ENCODE results near the gene ROPN1.
"Not testable (repeated sequence)": the region's sequence is repeated elsewhere in the genome, so short reads cannot be mapped to it uniquely, and the experiment has no call there.

The ROPN1 gene

GRCh38 chr3:123991730-123992588 is at the start of gene ROPN1:
ROPN1 (minus strand) TSS chr3:123992124; CDS start chr3:123980481, 11,643 bp downstream.
- peaks cover 16% of the 10 kb centered on the region for H3K27me3 ChIP-seq (replicated peaks)
- H3K4me3 ChIP-seq (ENCODE audit: low read depth, low read length); DNase-seq; H3K27ac ChIP-seq; in situ Hi-C loops (cut with HindIII; ENCODE audit: low pct_ligation_motif_present, low sequenced_read_pairs); H3K36me3 ChIP-seq (replicated peaks): not testable (repeated sequence)

- H3K4me3 ChIP-seq (ENCODE audit: low read depth, low read length) = no peak overlapping the region
- no peaks in the 10 kb centered on the region for H3K36me3 ChIP-seq (replicated peaks)
- in situ Hi-C loops (cut with HindIII; ENCODE audit: low pct_ligation_motif_present, low sequenced_read_pairs) = no loop called here
- no peak overlapping the region for H3K27ac ChIP-seq
- no peak for TF ChIP-seq CTCF (IDR thresholded peaks at IDR 0.05; ENCODE audit: low read depth, low read length, missing control alignments)
- peaks cover 8% of the 10 kb centered on the region for H3K27me3 ChIP-seq (replicated peaks)
- no peak for DNase-seq
Observed at GRCh38 chr3:124041553-124041952, 49.6 kb upstream of the ROPN1 start.

- Histone ChIP-seq H3K27me3 (replicated peaks) (peaks cover 34% of the 10 kb centered on the region), H3K4me3 (ENCODE audit: low read depth, low read length) (no peak overlapping the region), H3K27ac (no peak overlapping the region), H3K36me3 (replicated peaks) (no peaks in the 10 kb centered on the region)
- TF ChIP-seq CTCF (IDR thresholded peaks at IDR 0.05; ENCODE audit: low read depth, low read length, missing control alignments) = no peak
- in situ Hi-C loops (cut with HindIII; ENCODE audit: low pct_ligation_motif_present, low sequenced_read_pairs) = no loop called here
- DNase-seq = no peak
Observed at GRCh38 chr3:124037326-124037725, 45.4 kb upstream of the ROPN1 start.

- H3K36me3 ChIP-seq (replicated peaks); DNase-seq; H3K27ac ChIP-seq; H3K4me3 ChIP-seq (ENCODE audit: low read depth, low read length); in situ Hi-C loops (cut with HindIII; ENCODE audit: low pct_ligation_motif_present, low sequenced_read_pairs): not testable (repeated sequence)
- peaks cover 34% of the 10 kb centered on the region for H3K27me3 ChIP-seq (replicated peaks)
Observed at GRCh38 chr3:124036214-124036613, 44.3 kb upstream of the ROPN1 start.

- no peaks in the 10 kb centered on the region for H3K36me3 ChIP-seq (replicated peaks)
- no peak for DNase-seq
- no peak overlapping the region for H3K27ac ChIP-seq
- H3K4me3 ChIP-seq (ENCODE audit: low read depth, low read length) = no peak overlapping the region
- in situ Hi-C loops (cut with HindIII; ENCODE audit: low pct_ligation_motif_present, low sequenced_read_pairs) = no loop called here
- TF ChIP-seq CTCF (IDR thresholded peaks at IDR 0.05; ENCODE audit: low read depth, low read length, missing control alignments) = no peak
- peaks cover 34% of the 10 kb centered on the region for H3K27me3 ChIP-seq (replicated peaks)
Observed at GRCh38 chr3:124035463-124036121, 43.7 kb upstream of the ROPN1 start.

GRCh38 chr3:124034844-124035152 is 42.9 kb upstream of the ROPN1 start:
- no peak overlapping the region for H3K27ac ChIP-seq
- in situ Hi-C loops (cut with HindIII; ENCODE audit: low pct_ligation_motif_present, low sequenced_read_pairs) = no loop called here
- DNase-seq = no peak
- H3K27me3 ChIP-seq (replicated peaks) = peaks cover 34% of the 10 kb centered on the region
- TF ChIP-seq CTCF (IDR thresholded peaks at IDR 0.05; ENCODE audit: low read depth, low read length, missing control alignments) = no peak
- no peaks in the 10 kb centered on the region for H3K36me3 ChIP-seq (replicated peaks)
- no peak overlapping the region for H3K4me3 ChIP-seq (ENCODE audit: low read depth, low read length)

Measured in brain microvascular endothelial cell (primary cell).